Tibial artery (tissue), 4 donors: Measurements from ENCODE around the gene ZNF337.

ENCODE experiments used
- DNase-seq, 2 donors: peaks; one replicate each; pipeline ENCODE4 v3.0.0-alpha.2; 2019
- H3K27ac ChIP-seq, 2 donors: fragments of 200-600 bp; sonication (generic) in 1 of 2; 1 replicate in 1 of 2; 2 replicates in 1 of 2; pipeline ENCODE4 v1.5.1; 2018 to 2019; ENCODE audit warnings: mild to moderate bottlenecking in 1 of 2
- H3K27me3 ChIP-seq, 2 donors: fragments of 200-600 bp; sonication (generic) in 1 of 2; one replicate each; pipeline versions ENCODE4 v1.5.1 to v1.6.0; 2016 to 2019
- H3K36me3 ChIP-seq, 3 donors: fragments of 200-600 bp; sonication (generic) in 2 of 3; one replicate each; pipeline ENCODE4 v1.5.1; 2016 to 2019; ENCODE audit warnings: mild to moderate bottlenecking in 2 of 3
- H3K4me1 ChIP-seq, 4 donors: fragments of 200-600 bp; sonication (generic) in 2 of 4; 1 replicate in 3 of 4; 2 replicates in 1 of 4; pipeline ENCODE4 v1.5.1; 2016 to 2019
- H3K4me3 ChIP-seq, 2 donors: fragments of 200-600 bp; sonication (generic) in 1 of 2; 1 replicate in 1 of 2; 2 replicates in 1 of 2; pipeline ENCODE4 v1.5.1; 2018 to 2019; ENCODE audit warnings: mild to moderate bottlenecking in 2 of 2
- H3K9me3 ChIP-seq, 3 donors: fragments of 200-600 bp; sonication (generic) in 1 of 3; one replicate each; pipeline ENCODE4 v1.5.1; 2016 to 2019
- intact Hi-C: fragments of 100-400 bp; cut with DNase I; formaldehyde crosslinking; loops from one replicate; pipeline ENCODE4 v1.15.0; 2023; ENCODE audit warnings: low total_unique reads
- TF ChIP-seq, protein P1 (sequence below), 2 experiments: fragments of 200-600 bp in 1 of 2; fragments of 450-650 bp in 1 of 2; IDR thresholded peaks; one replicate each; pipeline ENCODE4 v1.5.1; 2017 to 2019; ENCODE audit warnings: antibody characterized with exemption in 2 of 2, mild to moderate bottlenecking in 1 of 2, moderate library complexity in 1 of 2

Gene ZNF337

DNA sequence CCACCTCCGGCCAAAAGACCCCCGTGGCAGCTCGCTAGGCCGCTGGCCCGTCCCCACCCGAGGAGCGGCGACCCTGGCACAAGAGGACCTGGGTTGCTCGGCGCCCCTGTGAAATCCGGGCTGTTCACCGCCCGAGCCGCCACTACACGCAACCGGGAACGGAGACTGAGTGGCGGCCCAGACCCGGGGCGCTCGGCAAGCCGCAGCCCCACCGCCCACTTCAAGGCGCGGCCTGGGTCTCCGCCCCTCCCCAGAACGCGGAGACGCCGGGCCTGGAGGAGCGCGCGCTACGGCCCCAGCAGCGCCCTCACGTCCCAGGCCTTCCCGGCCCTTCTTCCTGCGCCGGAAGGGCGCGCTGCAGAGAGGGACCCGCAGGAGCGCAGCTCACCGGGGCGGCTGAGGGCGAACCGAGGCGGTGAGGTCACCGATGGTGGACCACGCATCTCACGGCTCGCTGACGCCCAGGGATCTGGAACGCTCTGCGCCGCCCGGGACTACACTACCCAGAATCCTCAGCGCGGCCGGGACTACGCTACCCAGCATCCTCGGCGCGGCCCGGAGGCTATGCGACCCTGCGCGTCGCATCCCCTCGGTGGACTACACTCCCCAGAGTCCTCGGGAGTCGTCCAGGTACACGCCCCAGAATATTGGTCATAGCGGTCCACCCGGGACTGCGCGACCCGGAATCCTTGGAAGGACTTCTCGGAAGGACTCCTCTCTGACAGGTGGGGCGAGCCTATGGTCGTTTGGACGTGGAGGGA lies at the start of gene ZNF337:
Gene ZNF337 (minus strand): TSS at position 483 of the 761 bp plus-strand sequence. CDS start 10,436 bp downstream, outside the sequence.
- H3K36me3 ChIP-seq = no peaks in the 10 kb centered on the region
- H3K9me3 ChIP-seq = no peaks in the 10 kb centered on the region
- intact Hi-C loops = loop anchor here (2.0 kb wide), 1 partner anchor 72 kb away; the partner anchor contains the start of gene NANP
- TF ChIP-seq, protein P1, sequence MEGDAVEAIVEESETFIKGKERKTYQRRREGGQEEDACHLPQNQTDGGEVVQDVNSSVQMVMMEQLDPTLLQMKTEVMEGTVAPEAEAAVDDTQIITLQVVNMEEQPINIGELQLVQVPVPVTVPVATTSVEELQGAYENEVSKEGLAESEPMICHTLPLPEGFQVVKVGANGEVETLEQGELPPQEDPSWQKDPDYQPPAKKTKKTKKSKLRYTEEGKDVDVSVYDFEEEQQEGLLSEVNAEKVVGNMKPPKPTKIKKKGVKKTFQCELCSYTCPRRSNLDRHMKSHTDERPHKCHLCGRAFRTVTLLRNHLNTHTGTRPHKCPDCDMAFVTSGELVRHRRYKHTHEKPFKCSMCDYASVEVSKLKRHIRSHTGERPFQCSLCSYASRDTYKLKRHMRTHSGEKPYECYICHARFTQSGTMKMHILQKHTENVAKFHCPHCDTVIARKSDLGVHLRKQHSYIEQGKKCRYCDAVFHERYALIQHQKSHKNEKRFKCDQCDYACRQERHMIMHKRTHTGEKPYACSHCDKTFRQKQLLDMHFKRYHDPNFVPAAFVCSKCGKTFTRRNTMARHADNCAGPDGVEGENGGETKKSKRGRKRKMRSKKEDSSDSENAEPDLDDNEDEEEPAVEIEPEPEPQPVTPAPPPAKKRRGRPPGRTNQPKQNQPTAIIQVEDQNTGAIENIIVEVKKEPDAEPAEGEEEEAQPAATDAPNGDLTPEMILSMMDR (IDR thresholded peaks at IDR 0.05) = peak in 1 of 2 experiments; percentile 7
- DNase-seq = peak; percentile 94 to 97
- H3K4me3 ChIP-seq = peak within 1 kb of the TSS; percentile 78 to 97
- peaks cover 0 to 15% (median 8%) of the 10 kb centered on the region in 4 donors for H3K4me1 ChIP-seq
- H3K27ac ChIP-seq = peak within 1 kb of the TSS; percentile 87 to 95
- no peaks in the 10 kb centered on the region for H3K27me3 ChIP-seq

DNA sequence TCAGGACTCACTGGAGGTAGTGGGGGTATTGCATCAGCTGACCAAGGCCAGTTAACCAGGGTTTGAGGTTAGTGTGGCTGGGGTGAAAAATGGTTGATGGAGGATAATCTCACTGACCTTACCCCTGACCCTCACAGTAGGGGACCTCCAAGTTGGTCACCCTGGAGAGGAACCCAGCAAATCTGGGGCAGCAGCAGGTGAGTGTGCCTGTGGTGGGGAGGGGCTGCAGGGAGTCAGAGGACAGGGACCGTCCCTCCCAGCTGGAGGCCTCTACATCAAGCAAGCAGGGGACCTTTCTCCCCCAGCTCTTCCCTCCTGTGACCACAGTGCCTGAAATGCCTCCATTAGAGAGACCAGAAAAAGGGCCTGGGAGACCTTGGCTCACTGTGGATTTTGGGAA lies 49.1 kb upstream of the ZNF337 start:
- H3K27ac ChIP-seq = no peak overlapping the region
- intact Hi-C loops = no loop called here
- H3K9me3 ChIP-seq = no peaks in the 10 kb centered on the region
- no peak overlapping the region for H3K4me3 ChIP-seq
- H3K4me1 ChIP-seq = peaks cover 0 to 5% (median 1%) of the 10 kb centered on the region in 4 donors
- no peak for DNase-seq
- H3K36me3 ChIP-seq = no peaks in the 10 kb centered on the region
- no peaks in the 10 kb centered on the region for H3K27me3 ChIP-seq
- TF ChIP-seq, protein P1 (IDR thresholded peaks at IDR 0.05) = no peak

DNA sequence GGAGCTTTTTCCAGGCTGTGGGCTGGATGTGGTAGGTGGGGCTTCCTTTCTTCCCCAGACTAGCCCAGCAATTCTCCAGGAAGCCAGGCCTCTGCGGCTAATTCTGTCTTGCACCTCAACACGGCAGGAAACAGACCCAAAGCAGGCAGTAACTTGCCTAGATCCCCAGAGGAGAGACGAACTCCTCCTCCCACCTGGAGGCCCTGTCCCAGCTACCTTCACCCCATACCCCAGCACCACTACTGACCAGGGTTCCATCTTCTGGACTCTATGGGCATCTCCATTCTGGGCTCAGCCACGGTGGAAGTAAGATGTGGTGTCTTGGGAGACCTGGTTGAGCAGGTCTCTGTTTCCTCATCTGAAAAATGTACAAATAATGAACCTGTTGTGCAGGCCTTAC lies 48.4 kb upstream of the ZNF337 start:
- TF ChIP-seq, protein P1 (IDR thresholded peaks at IDR 0.05) = no peak
- no peak overlapping the region for H3K4me3 ChIP-seq
- no peaks in the 10 kb centered on the region for H3K9me3 ChIP-seq
- H3K4me1 ChIP-seq = no peaks in the 10 kb centered on the region
- intact Hi-C loops = no loop called here
- no peaks in the 10 kb centered on the region for H3K27me3 ChIP-seq
- H3K36me3 ChIP-seq = no peaks in the 10 kb centered on the region
- no peak for DNase-seq
- no peak overlapping the region for H3K27ac ChIP-seq

DNA sequence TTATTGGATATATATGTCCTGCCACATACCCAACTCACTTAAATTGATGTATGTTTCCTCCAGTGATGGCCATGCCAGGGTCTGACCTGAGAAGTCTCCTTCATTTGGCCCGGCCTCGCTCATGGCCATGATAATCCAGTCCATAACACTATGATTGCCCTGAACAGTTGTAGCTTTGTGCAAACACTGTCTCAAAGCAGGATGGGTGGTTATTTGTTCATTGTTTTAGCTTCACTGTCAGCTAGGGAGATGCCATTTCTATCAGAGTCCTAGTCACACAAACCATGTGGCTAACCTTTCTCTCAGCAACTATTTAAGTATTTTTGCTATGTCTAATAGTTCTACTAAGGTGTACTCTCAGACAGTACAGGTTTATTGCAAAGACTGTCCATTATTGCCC lies 47.6 kb upstream of the ZNF337 start:
- Histone ChIP-seq H3K9me3 (no peaks in the 10 kb centered on the region), H3K4me3 (no peak overlapping the region), H3K4me1 (no peaks in the 10 kb centered on the region), H3K27me3 (no peaks in the 10 kb centered on the region), H3K36me3 (no peaks in the 10 kb centered on the region), H3K27ac (no peak overlapping the region)
- DNase-seq = no peak
- intact Hi-C loops = no loop called here
- TF ChIP-seq, protein P1 (IDR thresholded peaks at IDR 0.05) = no peak

DNA sequence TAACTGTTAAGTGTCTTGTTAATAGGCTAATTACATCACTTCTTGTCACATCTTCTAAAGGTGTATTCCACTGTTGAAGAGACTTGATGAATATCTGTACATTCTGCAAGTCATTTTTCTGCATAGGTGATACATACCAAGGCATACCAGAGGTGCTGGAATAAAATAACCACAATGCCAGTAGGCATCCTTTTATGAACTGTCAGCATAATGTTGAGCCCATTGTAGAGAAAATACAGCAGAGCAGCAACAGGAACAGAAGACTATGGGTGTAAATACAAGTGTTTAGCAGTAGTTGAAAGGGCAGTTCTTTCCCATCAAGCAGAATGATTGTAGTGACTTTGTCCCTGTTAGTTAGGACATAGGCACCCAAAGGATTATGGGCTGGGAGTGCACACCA lies 44.4 kb upstream of the ZNF337 start:
- no peak overlapping the region for H3K4me3 ChIP-seq
- H3K27me3 ChIP-seq = no peaks in the 10 kb centered on the region
- intact Hi-C loops = no loop called here
- TF ChIP-seq, protein P1 (IDR thresholded peaks at IDR 0.05) = no peak
- no peak overlapping the region for H3K27ac ChIP-seq
- H3K9me3 ChIP-seq = no peaks in the 10 kb centered on the region
- no peaks in the 10 kb centered on the region for H3K36me3 ChIP-seq
- H3K4me1 ChIP-seq = no peaks in the 10 kb centered on the region
- no peak for DNase-seq
